HG02938 (cell line): ENCODE measurements around the gene RUBCN.
"Not testable (repeated sequence)": the region's sequence is repeated elsewhere in the genome, so short reads cannot be mapped to it uniquely, and the experiment has no call there.

Experiments
- ATAC-seq: cut with Tn5 transposase; IDR thresholded peaks from one replicate; pipeline ENCODE4 v1.9.1; 2021; ENCODE audit warnings: mild to moderate bottlenecking, moderate library complexity; ENCODE audit not compliant: unreplicated experiment

The RUBCN gene

DNA sequence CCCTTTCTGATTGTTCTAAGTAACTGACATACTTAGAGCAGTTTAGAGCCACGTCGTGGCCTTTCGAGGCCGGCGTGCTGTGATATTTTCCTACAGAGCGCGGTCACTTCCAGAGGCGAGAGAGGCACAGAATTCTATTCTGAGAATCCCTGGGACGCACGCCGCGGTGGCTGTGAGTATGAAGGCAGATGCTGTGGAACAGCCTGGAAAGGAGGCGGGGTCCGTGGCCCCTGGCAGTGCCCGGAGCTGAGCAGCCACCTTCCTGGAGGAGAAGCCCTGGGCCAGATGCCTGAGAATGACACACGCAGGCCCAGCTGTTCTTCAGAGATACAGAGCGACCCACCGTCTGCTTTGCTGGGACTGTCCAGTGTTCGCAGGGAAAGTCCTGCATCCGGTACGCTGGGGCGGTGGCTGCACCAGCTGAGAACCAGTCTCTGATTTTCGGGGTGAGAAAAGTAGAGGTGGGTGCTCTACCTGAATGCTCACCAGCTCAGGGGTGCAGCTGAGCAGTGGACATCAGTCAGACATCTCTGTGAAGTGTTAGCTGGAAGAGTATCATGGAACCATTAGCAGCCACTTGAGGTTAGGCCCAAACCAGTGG, 75.4 kb downstream of the RUBCN start:
- ATAC-seq: not testable (repeated sequence)

DNA sequence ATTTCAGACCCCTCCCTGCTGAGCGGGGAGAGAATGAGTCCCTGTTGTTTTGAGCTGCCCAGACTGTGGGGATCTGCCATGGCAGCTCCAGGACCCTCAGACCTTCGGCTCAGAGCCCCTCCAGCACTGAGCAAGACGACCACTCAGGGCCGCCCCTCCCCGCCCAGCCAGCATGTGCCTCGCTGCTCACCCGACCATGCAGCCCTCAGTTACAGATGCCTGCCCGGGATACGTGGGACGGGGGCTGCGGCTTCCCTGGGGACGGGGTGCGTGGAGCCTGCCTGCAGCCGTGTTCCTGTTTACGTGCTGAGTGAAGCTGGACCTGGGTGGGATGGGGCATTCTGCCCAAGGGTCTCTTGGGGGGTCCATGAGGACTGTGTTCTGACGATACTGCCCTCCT, 77.0 kb downstream of the RUBCN start:
- ATAC-seq: not testable (repeated sequence)

DNA sequence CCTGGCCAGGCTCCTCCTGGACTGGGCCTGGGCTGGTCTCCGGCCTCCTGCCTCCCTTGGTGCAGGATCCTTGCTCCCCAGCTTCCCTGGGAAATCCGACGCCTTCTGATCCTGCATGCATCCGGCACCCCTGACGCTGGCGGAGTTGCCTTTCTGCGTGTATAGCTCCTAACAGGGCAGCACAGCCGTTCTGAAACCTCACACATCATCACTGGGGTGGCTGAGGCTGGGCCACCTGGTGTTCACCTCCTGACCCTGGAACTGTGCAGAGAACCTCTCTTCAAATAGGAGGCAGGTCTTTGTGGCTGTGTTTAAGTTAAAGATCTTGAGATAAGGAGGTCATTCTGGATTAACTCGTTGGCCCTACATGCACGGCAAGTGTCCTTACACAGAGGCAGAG, 77.6 kb downstream of the RUBCN start:
- peak; percentile 67 for ATAC-seq

DNA sequence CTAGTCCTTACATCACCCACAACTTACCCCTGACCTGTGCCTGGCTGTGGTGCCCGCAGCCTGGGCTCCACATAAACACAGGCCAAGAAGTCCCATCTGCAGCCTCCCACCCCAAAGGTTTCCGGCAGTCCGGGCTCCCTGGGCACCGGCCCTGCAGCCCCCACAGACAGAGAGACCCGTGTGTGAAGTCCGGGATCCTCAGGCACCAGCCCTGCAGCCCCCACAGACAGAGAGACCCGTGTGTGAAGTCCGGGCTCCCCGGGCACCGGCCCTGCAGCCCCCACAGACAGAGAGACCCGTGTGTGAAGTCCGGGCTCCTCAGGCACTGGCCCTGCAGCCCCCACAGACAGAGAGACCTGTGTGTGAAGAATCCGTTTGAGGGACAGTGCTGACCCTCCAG, 78.0 kb downstream of the RUBCN start:
- ATAC-seq: not testable (repeated sequence)

DNA sequence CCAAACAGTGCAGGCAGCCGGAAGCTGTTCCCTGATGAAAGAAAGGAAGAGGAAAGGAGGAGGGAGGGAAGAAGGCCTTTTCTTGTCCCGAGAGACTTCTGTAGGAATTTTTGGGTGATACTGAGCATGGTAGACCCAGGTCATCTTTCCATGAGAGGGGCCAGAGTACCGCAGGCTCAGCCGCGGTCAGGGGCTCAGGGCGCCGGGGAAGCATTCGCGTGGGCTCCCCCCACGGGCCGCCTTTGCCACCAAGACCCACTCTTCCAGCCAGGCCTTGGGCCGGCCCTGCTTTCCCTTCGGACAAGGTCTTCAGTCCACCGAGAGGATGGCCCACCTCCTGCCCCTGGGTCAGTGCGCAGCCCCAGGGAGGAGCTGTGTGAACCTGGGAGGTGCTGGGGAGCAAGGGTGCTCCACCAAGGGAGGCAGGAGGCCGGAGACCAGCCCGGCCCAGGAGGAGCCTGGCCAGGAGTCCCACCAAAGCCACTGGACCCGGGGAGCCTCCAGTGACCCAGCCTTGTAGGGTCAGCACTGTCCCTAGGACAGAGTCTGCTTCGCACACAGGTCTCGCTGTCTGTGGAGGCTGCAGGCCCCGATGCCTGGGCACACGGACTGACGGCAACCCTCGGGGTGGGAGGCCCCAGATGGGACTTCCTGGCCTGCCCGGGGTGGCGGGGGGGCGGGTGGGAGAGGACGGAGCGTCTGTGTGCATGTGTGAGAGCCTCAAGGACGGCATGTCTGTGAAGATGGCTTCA, 79.0 kb downstream of the RUBCN start:
- not testable (repeated sequence) for ATAC-seq

DNA sequence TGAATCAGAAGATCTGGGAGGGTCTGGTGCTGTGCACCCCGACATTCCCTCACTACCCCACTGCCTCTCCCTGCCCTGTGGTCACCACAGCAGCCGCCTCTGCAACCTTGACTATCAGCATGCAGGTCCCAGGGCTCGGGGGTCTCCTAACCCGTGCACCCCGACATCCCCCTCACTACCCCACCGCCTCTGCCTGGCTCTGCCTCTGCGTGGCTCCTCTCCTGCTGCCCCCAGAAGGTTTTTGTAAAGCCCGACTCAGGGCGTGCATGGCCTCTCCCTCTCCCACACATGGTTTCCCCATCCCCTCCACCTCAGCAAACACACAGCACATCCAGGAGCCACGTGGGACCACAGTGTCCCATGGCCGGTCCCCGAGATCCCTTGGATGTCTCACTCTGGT, 79.7 kb downstream of the RUBCN start:
- not testable (repeated sequence) for ATAC-seq

DNA sequence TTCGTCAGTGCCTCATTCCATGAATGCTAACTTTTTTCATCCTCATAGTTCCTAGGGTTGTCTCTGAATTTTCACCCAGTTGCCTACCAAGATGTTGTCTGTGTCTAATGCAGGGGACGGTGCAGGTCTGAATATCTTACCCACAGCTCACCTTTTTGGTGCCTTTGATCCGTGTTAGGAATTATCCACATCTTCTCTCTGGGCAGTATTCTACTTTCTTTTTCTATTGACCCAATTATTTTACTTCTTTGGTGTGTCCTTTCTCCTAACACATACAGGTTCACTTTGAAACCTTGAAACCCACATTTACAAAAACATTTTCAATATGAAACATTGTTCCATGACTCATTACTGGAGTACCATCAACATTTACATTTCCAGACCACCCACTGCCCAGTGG, 80.6 kb downstream of the RUBCN start:
- not testable (repeated sequence) for ATAC-seq

DNA sequence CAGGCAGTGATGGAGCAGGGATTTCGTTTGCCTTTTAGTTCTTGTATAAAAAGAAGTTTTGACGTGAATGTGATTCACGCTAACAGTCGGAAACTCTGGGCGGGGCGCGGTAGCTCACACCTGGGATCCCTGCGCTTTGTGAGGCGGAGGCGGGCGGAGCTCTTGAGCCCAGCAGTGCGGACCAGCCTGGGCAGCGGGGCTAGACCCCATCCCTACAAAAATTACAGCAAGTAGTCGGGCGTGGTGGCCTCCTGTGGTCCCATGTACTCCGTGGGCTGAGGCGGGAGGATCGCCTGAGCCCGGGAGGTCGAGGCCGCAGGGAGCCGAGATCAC, 81.7 kb downstream of the RUBCN start:
- ATAC-seq: peak; percentile 12

DNA sequence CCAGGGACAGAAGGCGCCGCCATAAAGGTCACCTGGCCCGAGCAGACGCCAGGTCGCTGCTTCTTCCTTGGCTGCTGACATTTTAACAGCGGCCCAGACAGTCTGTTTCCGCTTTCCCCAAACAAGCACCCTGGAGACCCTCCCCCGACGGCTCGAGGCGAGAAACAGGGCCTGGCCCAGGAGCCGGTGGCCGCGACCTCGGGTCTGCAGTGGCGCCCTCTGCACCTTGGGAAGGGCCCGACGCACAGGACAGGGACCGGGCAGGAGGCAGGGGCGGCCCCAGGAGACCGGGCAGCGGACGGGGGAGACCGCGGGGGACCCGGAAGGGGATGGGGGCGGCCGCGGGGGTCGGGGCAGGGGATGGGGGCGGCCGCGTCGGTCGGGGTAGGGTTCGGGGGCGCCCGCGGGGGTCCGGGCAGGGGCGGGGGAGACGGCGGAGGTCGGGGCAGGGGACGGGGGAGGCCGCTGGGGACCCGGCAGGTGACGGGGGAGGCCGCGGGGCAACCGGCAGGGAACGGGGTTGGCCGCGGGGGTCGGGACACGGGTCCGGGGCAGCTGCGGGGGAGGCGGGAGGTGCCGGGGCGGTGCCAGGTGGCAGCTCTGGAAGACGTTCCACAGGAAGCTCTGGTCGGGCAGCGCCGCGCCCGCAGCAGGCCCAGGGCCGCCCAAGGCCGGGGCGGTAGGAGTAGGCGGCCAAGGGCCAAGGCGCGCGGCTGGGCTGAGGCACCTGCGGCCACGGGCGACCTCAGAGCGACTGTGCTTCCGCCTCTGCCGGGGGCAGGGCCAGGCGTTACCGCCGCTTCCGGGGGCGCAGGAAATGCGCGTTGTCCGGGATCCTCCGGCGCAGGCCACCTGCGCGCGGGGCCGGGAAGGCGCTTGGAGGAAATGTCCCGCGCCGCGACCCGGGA, 82.4 kb downstream of the RUBCN start:
- ATAC-seq: peak; percentile 67

DNA sequence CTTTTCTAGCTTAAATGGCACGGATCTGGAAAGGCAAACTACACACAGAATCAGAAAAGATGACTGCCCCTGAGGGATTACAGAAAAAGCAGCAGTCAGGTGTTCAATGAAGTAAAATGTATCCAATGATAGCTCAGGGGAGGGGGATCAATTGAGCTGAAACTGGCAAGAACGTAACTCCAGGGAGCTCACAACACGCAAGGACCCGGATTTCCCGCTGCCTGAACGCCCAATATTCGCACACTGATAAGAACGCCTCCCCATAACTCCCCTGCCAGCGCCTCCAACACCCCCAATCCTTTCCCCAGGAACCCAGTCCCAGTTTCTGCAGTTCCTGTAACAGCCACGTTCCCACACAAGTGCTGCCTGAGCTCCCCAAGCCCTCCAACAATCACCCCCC, 83.8 kb downstream of the RUBCN start:
- ATAC-seq: not testable (repeated sequence)

DNA sequence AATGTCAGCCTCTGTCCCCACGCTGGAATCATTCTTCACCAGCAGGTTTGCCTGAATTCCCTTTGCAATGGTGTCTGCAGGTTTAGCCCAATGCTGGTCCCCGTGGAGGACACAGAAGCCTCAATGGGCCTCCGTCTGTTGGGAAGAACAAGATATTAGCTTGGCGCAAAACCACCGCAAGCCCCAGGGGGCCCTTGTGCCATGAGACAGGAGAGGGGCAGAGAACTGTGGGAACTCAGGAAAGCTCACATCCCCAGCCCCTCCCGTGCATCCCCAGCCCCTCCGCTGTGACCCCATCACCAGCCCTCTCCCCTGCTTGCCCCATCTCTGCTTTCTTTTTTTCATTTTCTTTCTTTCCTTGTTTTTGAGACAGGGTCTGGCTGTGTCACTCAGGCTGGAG, 89.1 kb downstream of the RUBCN start:
- ATAC-seq: not testable (repeated sequence)

DNA sequence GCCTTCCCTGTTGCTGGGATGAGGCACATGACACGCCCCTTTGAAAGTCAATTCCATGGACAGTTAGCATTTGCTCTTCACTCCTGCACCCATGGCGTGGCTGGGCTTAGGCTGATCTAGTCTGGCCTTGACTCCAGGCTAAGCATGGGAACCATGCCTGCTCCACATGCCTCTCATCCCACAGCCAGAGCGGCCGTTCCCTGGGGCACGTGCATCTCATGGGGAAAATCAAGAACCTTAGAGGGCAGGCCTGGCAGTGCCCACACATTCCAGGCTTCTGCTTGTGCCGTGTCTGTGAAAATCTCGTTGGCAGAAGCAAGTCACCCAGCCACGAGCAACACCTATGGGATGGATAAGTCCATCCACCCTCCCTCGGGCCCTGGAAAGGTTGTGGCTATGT, 89.5 kb downstream of the RUBCN start:
- ATAC-seq: not testable (repeated sequence)

DNA sequence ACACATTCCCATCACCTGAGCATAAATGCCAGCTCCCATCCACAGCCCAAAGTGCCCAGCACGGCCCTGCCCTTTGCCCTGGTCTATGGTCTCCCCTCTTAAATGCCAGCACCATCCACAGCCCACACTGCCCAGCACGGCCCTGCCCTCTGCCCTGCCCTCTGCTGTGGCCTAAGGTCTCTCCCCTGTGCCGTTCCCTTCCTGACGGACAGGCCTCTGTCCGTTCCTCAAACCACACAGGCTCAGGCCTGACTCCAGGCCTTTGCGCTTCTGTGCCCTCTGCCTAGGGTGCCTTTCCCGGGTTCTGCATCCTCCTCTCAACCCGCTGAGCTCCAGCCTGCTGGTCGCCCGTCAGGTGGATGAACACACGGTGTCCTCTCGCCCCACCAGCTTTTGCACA, 90.4 kb downstream of the RUBCN start:
- ATAC-seq: not testable (repeated sequence)

DNA sequence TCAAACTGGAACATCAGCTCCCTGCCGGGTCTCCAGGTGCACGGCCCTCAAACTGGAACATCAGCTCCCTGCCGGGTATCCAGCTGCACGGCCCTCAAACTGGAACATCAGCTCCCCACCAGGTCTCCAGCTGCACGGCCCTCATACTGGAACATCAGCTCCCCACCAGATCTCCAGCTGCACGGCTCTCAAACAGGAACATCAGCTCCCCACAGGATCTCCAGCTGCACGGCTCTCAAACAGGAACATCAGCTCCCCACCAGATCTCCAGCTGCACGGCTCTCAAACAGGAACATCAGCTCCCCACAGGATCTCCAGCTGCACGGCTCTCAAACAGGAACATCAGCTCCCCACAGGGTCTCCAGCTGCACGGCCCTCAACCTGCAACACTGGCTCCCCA, 99.1 kb downstream of the RUBCN start:
- ATAC-seq: not testable (repeated sequence)

DNA sequence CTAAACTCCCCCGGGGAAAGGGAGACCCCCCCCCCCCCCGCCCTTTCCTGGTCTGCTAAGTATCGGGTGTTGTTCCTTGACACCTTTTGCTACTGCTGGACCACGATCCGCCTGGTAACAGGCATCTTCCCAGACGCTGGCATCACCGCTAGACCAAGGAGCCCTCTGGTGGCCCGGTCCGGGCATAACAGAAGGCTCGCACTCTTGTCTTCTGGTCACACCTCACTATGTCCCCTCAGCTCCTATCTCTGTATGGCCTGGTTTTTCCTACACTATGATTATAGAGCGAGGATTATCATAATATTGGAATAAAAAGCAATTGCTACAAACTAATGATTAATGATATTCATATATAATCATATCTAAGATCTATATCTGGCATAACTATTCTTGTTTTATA, 104.7 kb downstream of the RUBCN start:
- not testable (repeated sequence) for ATAC-seq

DNA sequence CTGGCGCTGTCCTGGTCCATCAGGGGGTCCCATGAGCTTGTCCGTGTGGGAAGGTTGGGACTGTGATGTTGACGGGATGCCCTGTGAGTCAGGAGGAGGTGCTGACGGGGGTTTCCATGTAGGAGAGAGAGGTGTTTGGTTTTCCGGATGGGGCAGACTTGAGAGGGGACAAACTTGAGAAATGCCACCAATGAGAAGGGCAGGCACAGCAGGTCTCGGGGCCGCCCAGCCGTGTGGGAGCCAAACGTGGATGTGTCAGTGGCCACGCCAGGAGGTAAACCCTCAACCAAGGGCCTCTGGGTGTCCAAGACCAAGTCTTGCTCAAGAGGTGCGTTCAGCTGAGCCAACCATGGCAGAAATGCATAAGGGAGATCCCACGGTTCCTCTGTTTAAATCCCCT, 105.9 kb downstream of the RUBCN start:
- ATAC-seq: not testable (repeated sequence)

DNA sequence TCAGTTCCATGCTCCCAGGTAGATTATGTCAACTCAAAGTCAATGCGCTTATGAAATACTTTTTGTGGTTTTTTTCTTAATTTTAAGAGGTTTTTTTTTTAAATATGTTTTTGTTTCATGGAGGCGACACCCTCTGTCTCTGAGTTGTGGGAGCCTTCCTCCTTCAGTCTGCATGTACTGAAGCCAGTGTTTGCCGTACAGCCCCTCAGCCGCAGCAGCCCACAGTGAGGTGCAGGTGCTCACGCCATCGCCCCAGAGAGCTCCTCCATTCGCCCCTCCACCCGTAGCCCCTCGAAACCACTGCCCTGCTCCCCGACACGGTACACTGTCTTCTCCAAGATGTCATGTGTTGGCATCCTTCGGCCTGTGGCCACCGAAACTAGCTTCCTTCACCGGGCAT, 107.4 kb downstream of the RUBCN start:
- not testable (repeated sequence) for ATAC-seq

DNA sequence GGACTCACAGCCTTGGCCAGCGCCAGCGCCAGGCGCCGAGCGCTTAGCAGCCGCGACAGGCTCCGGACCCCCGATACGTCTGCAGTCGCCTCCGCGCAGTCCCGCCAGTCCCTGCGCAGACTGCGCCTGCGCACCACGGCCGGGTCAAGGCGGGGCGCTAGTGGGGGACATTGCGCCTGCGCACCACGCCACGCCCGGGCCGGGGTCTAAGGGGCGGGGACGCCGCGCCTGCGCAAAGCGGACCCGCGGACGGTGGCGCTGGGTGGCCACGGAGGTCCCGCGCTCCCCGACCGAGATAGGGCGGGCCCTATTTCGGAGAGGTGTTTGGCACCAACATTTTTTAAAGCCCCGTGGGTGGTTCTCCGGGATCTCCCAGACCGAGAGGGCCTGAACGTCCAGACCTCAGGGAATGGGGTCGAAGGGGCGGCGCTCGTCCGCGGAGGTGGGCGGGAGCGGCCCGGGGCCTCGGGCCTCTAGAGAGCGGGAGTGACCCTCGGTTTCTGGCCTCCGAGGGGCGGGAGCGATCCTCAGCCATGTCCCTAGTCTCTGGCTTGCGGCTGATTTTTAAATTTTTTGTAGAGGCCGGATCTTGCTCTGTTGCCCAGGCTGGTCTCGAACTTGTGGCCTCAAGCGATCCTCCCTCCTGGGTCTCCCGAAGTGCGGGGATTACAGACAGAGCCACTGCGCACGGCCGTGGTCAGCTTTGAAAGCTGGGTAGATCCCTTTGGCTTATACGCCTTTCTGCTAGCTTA, 108.8 kb downstream of the RUBCN start:
- ATAC-seq: peak; percentile 72

DNA sequence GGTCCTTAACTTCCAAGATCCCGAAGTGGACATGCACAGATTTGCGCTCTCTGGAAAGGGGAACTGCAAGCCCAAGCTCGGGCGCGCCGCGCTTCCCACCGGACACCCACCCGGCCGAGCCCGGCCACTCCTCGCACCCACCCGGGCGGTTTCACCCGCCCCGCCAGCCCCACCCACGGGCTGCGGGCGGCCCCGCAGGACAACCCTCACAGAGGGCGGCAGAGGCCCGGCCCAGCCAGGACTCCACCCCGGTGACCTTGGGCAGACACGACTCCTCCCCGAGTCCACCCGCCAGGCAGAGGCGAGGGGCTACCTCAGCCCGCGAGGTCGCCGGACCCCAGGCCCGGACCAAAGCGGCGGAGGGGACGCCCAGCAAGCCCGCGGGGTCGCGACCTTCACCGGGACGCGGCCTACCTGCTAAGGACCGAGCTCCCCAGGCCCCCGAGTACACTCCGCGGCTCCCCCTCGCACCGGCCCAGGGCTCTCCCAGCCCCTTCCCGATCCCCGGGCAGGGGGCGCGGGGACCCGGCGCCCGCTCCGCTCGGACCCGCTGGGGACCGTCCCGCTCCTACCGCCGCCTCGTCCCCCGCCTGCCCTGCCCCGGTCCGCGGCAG, 109.4 kb downstream of the RUBCN start:
- peak; percentile 39 for ATAC-seq

DNA sequence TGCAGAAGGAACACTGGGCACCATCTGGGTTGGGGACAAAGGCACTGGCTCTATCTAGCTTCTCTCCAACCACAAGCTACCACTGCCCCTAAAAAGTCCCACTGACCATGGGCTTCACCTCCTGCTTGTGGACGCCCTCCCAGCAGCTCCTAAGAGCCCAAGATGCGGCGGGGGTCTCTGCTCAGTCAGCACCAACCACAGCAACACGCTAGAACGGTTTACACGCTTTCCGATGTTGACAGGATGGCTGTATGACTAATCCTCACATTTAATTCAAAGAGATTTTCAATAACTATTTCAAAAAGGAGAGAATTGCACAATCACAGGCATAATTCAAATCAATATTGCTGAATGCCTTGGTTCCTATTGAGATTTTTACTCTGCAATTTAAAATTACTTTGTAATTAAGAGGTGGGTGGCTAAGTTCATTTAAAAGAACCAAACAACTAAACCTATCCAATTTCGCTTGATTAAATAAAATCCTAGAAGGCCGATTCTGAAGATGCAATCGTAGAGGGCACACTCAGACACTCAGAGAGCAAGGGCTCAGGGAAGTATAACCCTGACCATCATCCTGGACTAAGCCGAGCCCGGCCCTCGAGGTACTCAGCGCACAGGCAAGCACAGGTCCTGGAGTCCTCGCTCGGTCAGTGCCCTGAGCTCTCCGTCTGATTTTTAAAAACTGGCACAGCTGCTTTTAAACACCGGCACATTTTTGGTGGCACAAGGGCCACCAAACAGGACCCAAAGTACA, 110.1 kb downstream of the RUBCN start:
- not testable (repeated sequence) for ATAC-seq
